Measurements from ENCODE around the gene MACIR.
A peak's percentile ranks its signal among the peaks of the same experiment; 100 is the strongest.

The MACIR gene

GRCh38 chr5:103223031-103223955 lies 35.3 kb upstream of the MACIR start:
- TF ChIP-seq RAD21 (IDR thresholded peaks at IDR 0.05; ENCODE audit: low read depth): no peak
- no peak for TF ChIP-seq NFIC (IDR thresholded peaks at IDR 0.05)
- no peak for TF ChIP-seq FOXM1 (IDR thresholded peaks at IDR 0.05; ENCODE audit: borderline replicate concordance, low read depth)
- TF ChIP-seq REST (IDR thresholded peaks at IDR 0.05; ENCODE audit: low read depth): no peak
- no peak for TF ChIP-seq TAF1 (IDR thresholded peaks at IDR 0.05; ENCODE audit: low read depth)
- TF ChIP-seq TEAD4 (IDR thresholded peaks at IDR 0.05): no peak
- no peak for TF ChIP-seq USF1 (IDR thresholded peaks at IDR 0.05)
- TF ChIP-seq YY1 (IDR thresholded peaks at IDR 0.05; ENCODE audit: low read depth): no peak
- TF ChIP-seq CREB1 (IDR thresholded peaks at IDR 0.05; ENCODE audit: low read depth): no peak
- no peak for TF ChIP-seq TCF12 (IDR thresholded peaks at IDR 0.05; ENCODE audit: low read depth)
- TF ChIP-seq MAX (IDR thresholded peaks at IDR 0.05): no peak
- no peak for TF ChIP-seq ZBTB7A (IDR thresholded peaks at IDR 0.05; ENCODE audit: low read depth)
- no peak for TF ChIP-seq CEBPB (IDR thresholded peaks at IDR 0.05)
- no peak for TF ChIP-seq EGR1 (IDR thresholded peaks at IDR 0.05)

- TF ChIP-seq RAD21 (IDR thresholded peaks at IDR 0.05; ENCODE audit: low read depth) (peak; percentile 90), TCF12 (IDR thresholded peaks at IDR 0.05; ENCODE audit: low read depth) (no peak), MAX (IDR thresholded peaks at IDR 0.05) (peak; percentile 38)
Observed at GRCh38 chr5:103224118-103224893, 34.3 kb upstream of the MACIR start.

- no peak for TF ChIP-seq YY1 (IDR thresholded peaks at IDR 0.05; ENCODE audit: low read depth)
- TF ChIP-seq TEAD4 (IDR thresholded peaks at IDR 0.05): no peak
- no peak for TF ChIP-seq CEBPB (IDR thresholded peaks at IDR 0.05)
- TF ChIP-seq MAX (IDR thresholded peaks at IDR 0.05): no peak
- no peak for TF ChIP-seq TCF12 (IDR thresholded peaks at IDR 0.05; ENCODE audit: low read depth)
- no peak for TF ChIP-seq NFIC (IDR thresholded peaks at IDR 0.05)
- TF ChIP-seq FOXM1 (IDR thresholded peaks at IDR 0.05; ENCODE audit: borderline replicate concordance, low read depth): no peak
- no peak for TF ChIP-seq USF1 (IDR thresholded peaks at IDR 0.05)
- no peak for TF ChIP-seq REST (IDR thresholded peaks at IDR 0.05; ENCODE audit: low read depth)
- no peak for TF ChIP-seq ZBTB7A (IDR thresholded peaks at IDR 0.05; ENCODE audit: low read depth)
Observed at GRCh38 chr5:103224894-103225246, 33.7 kb upstream of the MACIR start.

- TF ChIP-seq CREB1 (IDR thresholded peaks at IDR 0.05; ENCODE audit: low read depth) (no peak), REST (IDR thresholded peaks at IDR 0.05; ENCODE audit: low read depth) (no peak), TAF1 (IDR thresholded peaks at IDR 0.05; ENCODE audit: low read depth) (no peak)
Observed at GRCh38 chr5:103228061-103228460, 30.5 kb upstream of the MACIR start.

Measured in Ishikawa (cell line).